HG03442 (cell line): ENCODE data around the gene IGSF10.
A peak's percentile ranks its signal among the peaks of the same experiment; 100 is the strongest.
"Not testable (repeated sequence)": the region's sequence is repeated elsewhere in the genome, so short reads cannot be mapped to it uniquely, and the experiment has no call there.

Experiments used
- ATAC-seq: cut with Tn5 transposase; IDR thresholded peaks from one replicate; pipeline ENCODE4 v1.9.1; 2021; ENCODE audit warnings: mild to moderate bottlenecking, moderate library complexity; ENCODE audit not compliant: unreplicated experiment

The IGSF10 gene, protein sequence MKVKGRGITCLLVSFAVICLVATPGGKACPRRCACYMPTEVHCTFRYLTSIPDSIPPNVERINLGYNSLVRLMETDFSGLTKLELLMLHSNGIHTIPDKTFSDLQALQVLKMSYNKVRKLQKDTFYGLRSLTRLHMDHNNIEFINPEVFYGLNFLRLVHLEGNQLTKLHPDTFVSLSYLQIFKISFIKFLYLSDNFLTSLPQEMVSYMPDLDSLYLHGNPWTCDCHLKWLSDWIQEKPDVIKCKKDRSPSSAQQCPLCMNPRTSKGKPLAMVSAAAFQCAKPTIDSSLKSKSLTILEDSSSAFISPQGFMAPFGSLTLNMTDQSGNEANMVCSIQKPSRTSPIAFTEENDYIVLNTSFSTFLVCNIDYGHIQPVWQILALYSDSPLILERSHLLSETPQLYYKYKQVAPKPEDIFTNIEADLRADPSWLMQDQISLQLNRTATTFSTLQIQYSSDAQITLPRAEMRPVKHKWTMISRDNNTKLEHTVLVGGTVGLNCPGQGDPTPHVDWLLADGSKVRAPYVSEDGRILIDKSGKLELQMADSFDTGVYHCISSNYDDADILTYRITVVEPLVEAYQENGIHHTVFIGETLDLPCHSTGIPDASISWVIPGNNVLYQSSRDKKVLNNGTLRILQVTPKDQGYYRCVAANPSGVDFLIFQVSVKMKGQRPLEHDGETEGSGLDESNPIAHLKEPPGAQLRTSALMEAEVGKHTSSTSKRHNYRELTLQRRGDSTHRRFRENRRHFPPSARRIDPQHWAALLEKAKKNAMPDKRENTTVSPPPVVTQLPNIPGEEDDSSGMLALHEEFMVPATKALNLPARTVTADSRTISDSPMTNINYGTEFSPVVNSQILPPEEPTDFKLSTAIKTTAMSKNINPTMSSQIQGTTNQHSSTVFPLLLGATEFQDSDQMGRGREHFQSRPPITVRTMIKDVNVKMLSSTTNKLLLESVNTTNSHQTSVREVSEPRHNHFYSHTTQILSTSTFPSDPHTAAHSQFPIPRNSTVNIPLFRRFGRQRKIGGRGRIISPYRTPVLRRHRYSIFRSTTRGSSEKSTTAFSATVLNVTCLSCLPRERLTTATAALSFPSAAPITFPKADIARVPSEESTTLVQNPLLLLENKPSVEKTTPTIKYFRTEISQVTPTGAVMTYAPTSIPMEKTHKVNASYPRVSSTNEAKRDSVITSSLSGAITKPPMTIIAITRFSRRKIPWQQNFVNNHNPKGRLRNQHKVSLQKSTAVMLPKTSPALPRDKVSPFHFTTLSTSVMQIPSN (N-terminal part only)

DNA sequence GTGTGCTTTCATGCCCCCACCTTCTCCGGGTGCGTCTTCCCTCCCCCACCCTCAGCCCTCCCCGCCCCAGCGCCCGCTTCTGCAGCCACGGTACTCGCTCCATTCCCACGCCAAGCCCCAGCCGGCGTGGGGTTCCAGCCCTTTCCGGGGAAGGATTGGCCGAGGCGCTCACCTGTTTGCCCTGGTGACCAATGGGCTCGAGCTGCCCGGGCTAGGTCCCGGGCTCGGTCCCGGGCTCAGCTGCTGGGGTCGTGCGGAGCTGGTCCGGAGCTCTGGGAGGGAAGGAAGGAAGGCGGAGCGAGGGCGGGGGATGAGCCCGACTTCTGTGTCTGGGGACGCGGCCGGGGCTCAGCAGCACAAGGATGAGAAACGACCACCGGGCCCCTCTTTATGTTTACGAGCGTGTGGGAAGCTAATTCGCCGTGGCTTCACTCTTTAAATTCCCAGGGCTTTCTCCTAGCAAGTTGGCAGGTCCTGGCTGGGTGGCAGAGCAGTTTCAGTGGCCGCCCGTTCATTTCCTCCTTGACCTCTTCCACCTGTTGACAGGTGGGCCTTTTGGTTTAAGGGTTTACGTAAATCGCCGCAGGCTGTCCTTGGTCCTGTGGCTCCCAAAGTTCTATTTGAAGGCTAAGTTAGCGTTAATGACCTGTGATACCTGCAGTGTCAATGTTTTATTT is at the start of gene IGSF10:
Gene IGSF10 (minus strand): TSS at position 288 of the 677 bp plus-strand sequence. CDS start 2,352 bp downstream, outside the sequence.
- ATAC-seq, result no peak

DNA sequence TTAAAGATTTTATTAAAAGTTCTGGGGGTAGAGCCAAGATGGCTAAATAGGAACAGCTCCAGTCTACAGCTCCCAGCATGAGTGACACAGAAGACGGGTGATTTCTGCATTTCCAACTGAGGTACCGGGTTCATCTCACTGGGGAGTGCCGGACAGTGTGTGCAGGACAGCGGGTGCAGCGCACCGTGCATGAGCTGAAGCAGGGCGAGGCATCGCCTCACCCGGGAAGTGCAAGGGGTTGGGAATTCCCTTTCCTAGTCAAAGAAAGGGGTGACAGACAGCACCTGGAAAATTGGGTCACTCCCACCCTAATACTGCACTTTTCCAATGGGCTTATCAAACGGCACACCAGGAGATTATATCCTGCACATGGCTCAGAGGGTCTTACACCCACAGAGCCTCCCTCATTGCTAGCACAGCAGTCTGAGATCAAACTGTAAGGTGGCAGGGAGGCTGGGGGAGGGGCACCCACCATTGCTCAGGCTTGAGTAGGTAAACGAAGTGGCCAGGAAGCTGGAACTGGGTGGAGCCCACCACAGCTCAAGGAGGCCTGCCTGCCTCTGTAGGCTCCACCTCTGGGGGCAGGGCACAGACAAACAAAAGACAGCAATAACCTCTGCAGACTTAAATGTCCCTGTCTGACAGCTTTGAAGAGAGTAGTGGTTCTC is 48.7 kb upstream of the IGSF10 start:
- not testable (repeated sequence) for ATAC-seq

DNA sequence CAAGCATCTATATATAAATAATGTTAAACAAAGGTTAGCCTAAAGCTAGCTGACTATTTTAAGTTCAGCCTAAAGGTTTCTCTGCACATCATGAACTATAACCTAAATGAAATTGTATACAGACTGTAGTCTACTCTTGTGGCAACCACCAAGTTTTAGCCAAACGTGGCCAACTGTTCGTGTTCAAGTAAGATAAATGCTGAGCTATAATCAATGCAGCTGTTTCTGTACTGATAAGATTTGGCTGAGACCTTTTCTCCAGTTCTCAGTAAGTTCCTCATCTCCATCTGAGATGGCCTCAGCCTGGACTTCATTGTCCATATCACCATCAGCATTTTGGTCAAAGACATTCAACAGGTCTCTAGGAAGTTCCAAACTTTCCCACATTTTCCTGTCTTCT is 43.7 kb upstream of the IGSF10 start:
- no peak for ATAC-seq

GRCh38 chr3:151503074-151503473 is 42.2 kb upstream of the IGSF10 start:
- ATAC-seq, result no peak

GRCh38 chr3:151501923-151502632 is 41.2 kb upstream of the IGSF10 start:
- no peak for ATAC-seq

- ATAC-seq, result no peak
Observed at GRCh38 chr3:151501171-151501922, 40.5 kb upstream of the IGSF10 start.

- ATAC-seq, result no peak
Observed at GRCh38 chr3:151499168-151499567, 38.3 kb upstream of the IGSF10 start.

- no peak for ATAC-seq
Observed at GRCh38 chr3:151491525-151491924, 30.7 kb upstream of the IGSF10 start.

- not testable (repeated sequence) for ATAC-seq
Observed at GRCh38 chr3:151487833-151488232, 27.0 kb upstream of the IGSF10 start.

DNA sequence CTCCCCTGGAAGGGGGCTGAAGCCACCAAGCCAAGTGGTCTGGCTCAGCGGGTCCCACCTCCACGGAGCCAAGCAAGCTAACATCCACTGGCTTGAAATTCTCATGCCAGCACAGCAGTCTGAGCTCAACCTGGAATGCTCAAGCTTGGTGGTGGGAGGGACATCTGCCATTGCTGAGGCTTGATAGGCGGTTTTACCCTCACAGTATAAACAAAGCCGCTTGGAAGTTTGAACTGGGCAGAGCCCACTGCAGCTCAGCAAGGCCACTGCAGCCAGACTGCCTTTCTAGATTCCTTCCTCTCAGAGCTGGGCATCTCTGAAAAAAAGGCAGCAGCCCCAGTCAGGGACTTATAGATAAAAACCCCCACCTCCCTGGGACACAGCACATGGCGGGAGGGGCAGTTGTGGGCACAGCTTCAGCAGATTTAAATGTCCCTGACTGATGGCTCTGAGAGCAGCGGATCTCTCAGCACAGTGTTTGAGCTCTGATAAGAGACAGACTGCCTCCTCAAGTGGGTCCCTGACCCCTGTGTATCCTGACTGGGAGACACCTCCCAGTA is 23.2 kb upstream of the IGSF10 start:
- no peak for ATAC-seq

- no peak for ATAC-seq
Observed at GRCh38 chr3:151483488-151483887, 22.6 kb upstream of the IGSF10 start.

GRCh38 chr3:151480492-151480891 is 19.6 kb upstream of the IGSF10 start:
- ATAC-seq, result no peak

DNA sequence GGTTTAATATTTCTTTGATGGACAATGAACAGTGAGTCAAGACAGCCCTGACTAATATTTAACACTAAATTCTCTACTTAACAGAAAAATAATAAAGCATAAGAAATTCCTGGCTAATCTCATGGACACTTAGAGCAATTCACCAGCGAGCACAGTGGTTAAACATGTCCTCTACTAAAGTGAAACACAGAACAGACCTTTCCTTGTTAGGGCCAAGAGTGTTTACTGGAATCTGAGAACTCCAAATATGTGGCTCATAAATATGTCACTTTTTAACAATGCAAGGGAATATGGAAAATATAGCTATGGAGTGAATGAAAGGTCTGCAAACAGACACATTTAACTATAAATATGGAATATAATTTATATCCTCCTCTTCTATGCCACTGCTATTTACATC is 18.6 kb upstream of the IGSF10 start:
- no peak for ATAC-seq

DNA sequence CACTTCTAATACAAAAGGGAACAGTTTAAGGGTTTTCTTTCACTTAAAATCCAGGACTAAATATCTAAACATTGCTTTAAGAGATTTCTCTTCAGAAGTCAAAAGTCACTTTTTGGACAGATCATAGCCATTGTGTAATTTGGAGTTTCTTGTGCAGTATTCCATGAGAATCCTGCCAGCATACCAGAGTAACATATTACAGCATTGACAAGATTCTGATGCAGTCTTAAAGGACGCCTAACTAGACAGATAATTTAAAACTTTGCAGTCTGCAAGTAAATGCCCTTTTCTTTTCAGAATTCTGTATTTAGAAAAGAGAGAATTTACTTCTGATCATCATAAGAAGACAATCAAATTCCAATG is 17.5 kb upstream of the IGSF10 start:
- no peak for ATAC-seq

GRCh38 chr3:151477591-151478334 is 16.9 kb upstream of the IGSF10 start:
- no peak for ATAC-seq

DNA sequence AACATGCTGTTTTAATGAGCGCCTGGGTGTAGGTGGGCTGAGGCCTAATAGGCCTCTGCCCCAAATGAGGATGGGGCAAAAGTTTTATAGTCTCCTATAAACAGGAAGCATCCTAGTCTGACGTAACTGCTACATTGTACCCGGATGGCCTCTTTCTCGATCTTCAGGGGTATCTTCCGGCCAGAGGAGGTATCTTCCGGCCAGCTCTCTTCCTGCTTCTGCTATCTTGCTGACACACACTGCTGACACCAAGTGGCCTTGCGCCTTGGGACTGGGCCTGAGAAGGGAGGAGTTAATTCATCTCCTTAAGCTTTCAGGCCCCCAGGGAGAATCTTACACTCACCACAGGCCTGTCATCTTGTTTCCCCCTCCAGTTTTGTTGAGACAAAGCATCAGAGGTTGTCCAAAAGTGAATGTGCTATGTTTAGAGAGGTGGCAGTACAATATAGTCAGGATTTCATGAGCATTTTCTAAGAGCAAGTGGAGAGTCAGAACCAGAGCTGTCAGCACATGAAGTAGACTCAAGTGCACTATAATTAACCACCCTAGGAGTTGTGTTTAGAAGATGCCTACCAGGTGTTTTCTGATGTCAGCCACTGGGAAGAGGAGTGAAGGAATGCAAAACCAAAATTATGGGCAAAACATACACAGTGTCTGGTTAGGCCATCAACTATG is 15.6 kb upstream of the IGSF10 start:
- ATAC-seq, result no peak

- peak; percentile 85 for ATAC-seq
Observed at GRCh38 chr3:151468284-151468917, 7.5 kb upstream of the IGSF10 start.
